WTC11 (cell line): ENCODE measurements around the gene PARD3B. TPM values are rescaled to one million over a fixed set of nuclear protein-coding genes. Genes with fewer than 3 reads are reported as not detected.

ENCODE experiments used
- ATAC-seq: fragments of 200-7000 bp; cut with Tn5 transposase; 2 replicates; pipeline ENCODE4 v1.10.0; 2021; ENCODE audit warnings: mild to moderate bottlenecking, moderate library complexity
- CTCF ChIA-PET: fragments of 300-600 bp; sonication (Branson Sonifier 250); formaldehyde crosslinking; loops from one replicate; lab custom pipeline; 2021; ENCODE audit warnings: antibody characterized with exemption; lab: Charles Lee
- POLR2A ChIA-PET: fragments of 350-600 bp; sonication (Branson Sonifier 250); formaldehyde crosslinking; loops from one replicate; lab custom pipeline; 2021; ENCODE audit warnings: antibody characterized with exemption; lab: Charles Lee
- DNase-seq: peaks from one replicate; pipeline ENCODE4 v3.0.0; 2021; ENCODE audit warnings: low spot score
- H3K27ac Mint-ChIP-seq: 2 replicates; pipeline ENCODE4 v1.8.0; 2021; ENCODE audit warnings: mixed read lengths
- H3K27me3 Mint-ChIP-seq: 2 replicates; pipeline ENCODE4 v1.8.0; 2021; ENCODE audit warnings: low read depth, mild to moderate bottlenecking, moderate library complexity, mixed read lengths
- H3K36me3 Mint-ChIP-seq: 2 replicates; pipeline ENCODE4 v1.8.0; 2021; ENCODE audit warnings: mixed read lengths
- H3K4me1 Mint-ChIP-seq: 2 replicates; pipeline ENCODE4 v1.8.0; 2022; ENCODE audit warnings: mixed read lengths
- H3K4me3 Mint-ChIP-seq: 2 replicates; pipeline ENCODE4 v1.8.0; 2021; ENCODE audit warnings: mild to moderate bottlenecking, moderate library complexity, mixed read lengths
- H3K9me3 Mint-ChIP-seq: 2 replicates; pipeline ENCODE4 v1.8.0; 2021; ENCODE audit warnings: mixed read lengths
- EMX1 ChIP-seq: fragments of 250-450 bp; sonication (Bioruptor Pico); IDR thresholded peaks from 2 replicates; pipeline ENCODE4 v1.8.0; 2021; ENCODE audit warnings: mild to moderate bottlenecking
- OVOL2 ChIP-seq: fragments of 250-450 bp; sonication (Bioruptor Pico); IDR thresholded peaks from 2 replicates; pipeline ENCODE4 v1.9.0; 2021; ENCODE audit warnings: mild to moderate bottlenecking, borderline replicate concordance
- SMAD3 ChIP-seq: sonication (generic); formaldehyde crosslinking; IDR thresholded peaks from 2 replicates; pipeline ENCODE4 v1.8.0; 2022; ENCODE audit warnings: missing genetic modification reagents, mild to moderate bottlenecking, borderline replicate concordance
- SMAD4 ChIP-seq: sonication (generic); formaldehyde crosslinking; IDR thresholded peaks from 2 replicates; pipeline ENCODE4 v1.8.0; 2022; ENCODE audit warnings: mild to moderate bottlenecking, missing genetic modification reagents
- TCF7 ChIP-seq: sonication (generic); formaldehyde crosslinking; IDR thresholded peaks from 2 replicates; pipeline ENCODE4 v1.8.0; 2022; ENCODE audit warnings: mild to moderate bottlenecking, low read depth, missing genetic modification reagents, moderate library complexity
- TEAD1 ChIP-seq: sonication (generic); formaldehyde crosslinking; IDR thresholded peaks from 2 replicates; pipeline ENCODE4 v1.8.0; 2022; ENCODE audit warnings: mild to moderate bottlenecking, missing genetic modification reagents
- ZNF263 ChIP-seq: sonication (generic); formaldehyde crosslinking; IDR thresholded peaks from 2 replicates; pipeline ENCODE4 v1.8.1; 2022; ENCODE audit warnings: low read depth, mild to moderate bottlenecking, moderate library complexity, missing genetic modification reagents
- ZNF317 ChIP-seq: sonication (generic); formaldehyde crosslinking; IDR thresholded peaks from 2 replicates; pipeline ENCODE4 v1.8.1; 2023; ENCODE audit warnings: low read depth, mild to moderate bottlenecking, moderate library complexity, missing genetic modification reagents, borderline replicate concordance
- ZNF396 ChIP-seq: fragments of 250-450 bp; sonication (Bioruptor Pico); IDR thresholded peaks from 2 replicates; pipeline ENCODE4 v1.8.0; 2021; ENCODE audit warnings: mild to moderate bottlenecking, moderate library complexity, borderline replicate concordance
- total RNA-seq: library from RNA; stranded (reverse); gene quantifications from 3 replicates; pipeline ENCODE4 v1.2.3, GENCODE V29; 2021
- TF ChIP-seq, protein P1 (sequence below): fragments of 250-450 bp; sonication (Bioruptor Pico); IDR thresholded peaks from 2 replicates; pipeline ENCODE4 v1.9.0; 2021; ENCODE audit warnings: mild to moderate bottlenecking
- TF ChIP-seq, protein P2 (sequence below): fragments of 250-450 bp; sonication (Bioruptor Pico); IDR thresholded peaks from 2 replicates; pipeline ENCODE4 v1.9.0; 2021; ENCODE audit warnings: mild to moderate bottlenecking, borderline replicate concordance
- TF ChIP-seq, protein P3 (sequence below): sonication (generic); formaldehyde crosslinking; IDR thresholded peaks from 2 replicates; pipeline ENCODE4 v1.8.1; 2022; ENCODE audit warnings: low read depth, missing genetic modification reagents, borderline replicate concordance
- TF ChIP-seq, protein P4 (sequence below): fragments of 250-450 bp; sonication (Bioruptor Pico); conservative IDR thresholded peaks from 2 replicates; pipeline ENCODE4 v1.9.0; 2021; ENCODE audit warnings: mild to moderate bottlenecking
- TF ChIP-seq, protein P5 (sequence below): sonication (generic); formaldehyde crosslinking; IDR thresholded peaks from 2 replicates; pipeline ENCODE4 v1.8.1; 2022; ENCODE audit warnings: mild to moderate bottlenecking, missing genetic modification reagents, moderate library complexity, borderline replicate concordance

The PARD3B gene
- total RNA-seq, 1 experiment from 2014 or later: 5.6 TPM

DNA sequence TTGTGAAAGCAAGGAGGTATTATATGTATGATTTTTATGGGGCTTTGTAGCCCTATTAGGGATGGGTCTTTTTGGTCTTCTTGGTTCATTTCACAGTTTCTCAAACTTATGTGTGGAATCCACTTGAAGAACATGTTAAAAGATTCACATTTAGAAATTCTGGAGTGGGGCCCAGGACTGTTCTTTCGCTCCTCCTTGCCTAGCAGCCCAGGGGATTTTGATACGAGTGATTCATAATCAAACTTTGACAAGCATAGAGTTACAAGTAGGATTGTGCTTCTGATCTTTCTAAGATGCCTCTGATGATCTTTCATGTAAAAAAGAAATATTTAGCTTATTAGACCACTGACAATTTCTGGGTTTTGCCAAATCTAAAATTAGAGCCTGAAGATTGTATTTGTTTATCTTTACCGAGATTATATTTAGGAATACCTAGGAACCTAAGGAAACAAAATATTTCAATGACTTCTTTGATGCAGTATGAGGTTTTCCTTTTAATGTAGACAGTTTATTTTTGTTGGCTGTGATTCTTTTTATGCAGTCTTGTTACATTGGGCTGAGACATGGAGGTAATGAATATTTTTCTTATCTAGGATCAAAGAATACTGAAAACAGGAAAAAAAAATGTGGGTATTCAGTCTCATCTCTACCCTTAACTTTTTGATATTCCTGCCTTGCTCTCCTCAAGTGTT, 324.0 kb downstream of the PARD3B start (continued):
- TF ChIP-seq, protein P1, sequence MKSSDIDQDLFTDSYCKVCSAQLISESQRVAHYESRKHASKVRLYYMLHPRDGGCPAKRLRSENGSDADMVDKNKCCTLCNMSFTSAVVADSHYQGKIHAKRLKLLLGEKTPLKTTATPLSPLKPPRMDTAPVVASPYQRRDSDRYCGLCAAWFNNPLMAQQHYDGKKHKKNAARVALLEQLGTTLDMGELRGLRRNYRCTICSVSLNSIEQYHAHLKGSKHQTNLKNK: no peak
- TF ChIP-seq ZNF317 (CRISPR knock-in tag): no peak
- no peak for TF ChIP-seq SMAD4 (CRISPR knock-in tag)
- no peak for TF ChIP-seq EMX1
- TF ChIP-seq TCF7 (CRISPR knock-in tag): no peak
- TF ChIP-seq, protein P2, sequence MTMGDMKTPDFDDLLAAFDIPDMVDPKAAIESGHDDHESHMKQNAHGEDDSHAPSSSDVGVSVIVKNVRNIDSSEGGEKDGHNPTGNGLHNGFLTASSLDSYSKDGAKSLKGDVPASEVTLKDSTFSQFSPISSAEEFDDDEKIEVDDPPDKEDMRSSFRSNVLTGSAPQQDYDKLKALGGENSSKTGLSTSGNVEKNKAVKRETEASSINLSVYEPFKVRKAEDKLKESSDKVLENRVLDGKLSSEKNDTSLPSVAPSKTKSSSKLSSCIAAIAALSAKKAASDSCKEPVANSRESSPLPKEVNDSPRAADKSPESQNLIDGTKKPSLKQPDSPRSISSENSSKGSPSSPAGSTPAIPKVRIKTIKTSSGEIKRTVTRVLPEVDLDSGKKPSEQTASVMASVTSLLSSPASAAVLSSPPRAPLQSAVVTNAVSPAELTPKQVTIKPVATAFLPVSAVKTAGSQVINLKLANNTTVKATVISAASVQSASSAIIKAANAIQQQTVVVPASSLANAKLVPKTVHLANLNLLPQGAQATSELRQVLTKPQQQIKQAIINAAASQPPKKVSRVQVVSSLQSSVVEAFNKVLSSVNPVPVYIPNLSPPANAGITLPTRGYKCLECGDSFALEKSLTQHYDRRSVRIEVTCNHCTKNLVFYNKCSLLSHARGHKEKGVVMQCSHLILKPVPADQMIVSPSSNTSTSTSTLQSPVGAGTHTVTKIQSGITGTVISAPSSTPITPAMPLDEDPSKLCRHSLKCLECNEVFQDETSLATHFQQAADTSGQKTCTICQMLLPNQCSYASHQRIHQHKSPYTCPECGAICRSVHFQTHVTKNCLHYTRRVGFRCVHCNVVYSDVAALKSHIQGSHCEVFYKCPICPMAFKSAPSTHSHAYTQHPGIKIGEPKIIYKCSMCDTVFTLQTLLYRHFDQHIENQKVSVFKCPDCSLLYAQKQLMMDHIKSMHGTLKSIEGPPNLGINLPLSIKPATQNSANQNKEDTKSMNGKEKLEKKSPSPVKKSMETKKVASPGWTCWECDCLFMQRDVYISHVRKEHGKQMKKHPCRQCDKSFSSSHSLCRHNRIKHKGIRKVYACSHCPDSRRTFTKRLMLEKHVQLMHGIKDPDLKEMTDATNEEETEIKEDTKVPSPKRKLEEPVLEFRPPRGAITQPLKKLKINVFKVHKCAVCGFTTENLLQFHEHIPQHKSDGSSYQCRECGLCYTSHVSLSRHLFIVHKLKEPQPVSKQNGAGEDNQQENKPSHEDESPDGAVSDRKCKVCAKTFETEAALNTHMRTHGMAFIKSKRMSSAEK (CRISPR knock-in tag): no peak

DNA sequence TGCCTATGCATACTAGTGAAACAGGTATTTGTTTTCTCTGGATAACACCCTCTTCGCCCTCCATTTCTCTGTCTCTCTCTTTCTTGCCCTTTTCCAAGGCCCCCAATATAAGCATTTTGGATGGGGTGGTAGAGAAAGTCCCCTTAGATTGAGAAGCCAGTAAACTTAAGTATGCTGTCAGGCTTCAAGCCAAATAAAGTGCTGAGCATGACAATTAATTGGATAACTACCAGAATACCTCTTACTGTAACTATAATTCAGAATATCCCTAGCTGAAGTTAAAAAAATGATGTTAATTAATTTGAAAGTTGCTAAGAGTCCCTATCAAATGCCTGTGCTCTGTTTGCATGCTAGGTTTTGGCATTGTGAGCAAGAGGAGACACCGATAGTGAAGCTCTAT, 324.8 kb downstream of the PARD3B start:
- ATAC-seq: no peak
- Mint-ChIP-seq H3K4me1 (peaks cover 13% of the 10 kb centered on the region), H3K9me3 (peaks cover 14% of the 10 kb centered on the region), H3K27ac (no peak overlapping the region), H3K36me3 (peaks cover 4% of the 10 kb centered on the region)
- POLR2A ChIA-PET: no interaction called here
- TF ChIP-seq, protein P3, sequence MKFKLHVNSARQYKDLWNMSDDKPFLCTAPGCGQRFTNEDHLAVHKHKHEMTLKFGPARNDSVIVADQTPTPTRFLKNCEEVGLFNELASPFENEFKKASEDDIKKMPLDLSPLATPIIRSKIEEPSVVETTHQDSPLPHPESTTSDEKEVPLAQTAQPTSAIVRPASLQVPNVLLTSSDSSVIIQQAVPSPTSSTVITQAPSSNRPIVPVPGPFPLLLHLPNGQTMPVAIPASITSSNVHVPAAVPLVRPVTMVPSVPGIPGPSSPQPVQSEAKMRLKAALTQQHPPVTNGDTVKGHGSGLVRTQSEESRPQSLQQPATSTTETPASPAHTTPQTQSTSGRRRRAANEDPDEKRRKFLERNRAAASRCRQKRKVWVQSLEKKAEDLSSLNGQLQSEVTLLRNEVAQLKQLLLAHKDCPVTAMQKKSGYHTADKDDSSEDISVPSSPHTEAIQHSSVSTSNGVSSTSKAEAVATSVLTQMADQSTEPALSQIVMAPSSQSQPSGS (CRISPR knock-in tag): no peak
- TF ChIP-seq ZNF396 (CRISPR knock-in tag): no peak
- TF ChIP-seq, protein P4, sequence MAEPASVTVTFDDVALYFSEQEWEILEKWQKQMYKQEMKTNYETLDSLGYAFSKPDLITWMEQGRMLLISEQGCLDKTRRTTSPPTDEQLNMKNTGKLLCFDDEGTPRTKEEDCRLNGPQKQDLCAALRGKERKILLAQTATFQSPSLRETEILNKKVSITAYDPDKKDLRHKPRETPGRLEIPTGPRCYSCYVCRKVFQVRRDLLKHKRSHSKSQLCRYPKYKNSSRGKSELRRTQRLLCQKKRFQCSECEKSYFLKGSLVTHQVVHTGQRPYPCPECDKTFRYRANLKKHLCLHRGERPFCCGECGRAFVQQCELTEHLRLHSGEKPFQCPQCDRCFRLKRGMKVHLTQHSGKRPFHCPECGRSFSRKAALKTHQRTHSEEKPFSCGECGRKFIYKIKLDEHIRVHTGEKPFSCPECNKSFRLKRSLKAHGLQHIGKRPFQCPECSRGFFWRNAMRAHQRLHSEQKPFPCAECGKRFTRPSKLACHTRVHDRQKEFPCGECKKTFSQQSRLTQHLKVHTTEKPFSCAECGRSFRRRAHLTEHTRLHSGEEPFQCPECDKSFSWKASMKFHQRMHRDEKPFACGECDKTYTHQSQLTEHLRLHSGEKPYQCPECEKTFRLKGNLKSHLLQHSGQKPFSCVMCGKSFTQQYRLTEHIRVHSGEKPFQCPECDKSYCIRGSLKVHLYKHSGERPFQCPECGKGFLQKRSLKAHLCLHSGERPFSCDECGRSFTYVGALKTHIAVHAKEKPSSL (CRISPR knock-in tag): no peak
- no peak for TF ChIP-seq SMAD3
- no peak for TF ChIP-seq TEAD1 (CRISPR knock-in tag)
- TF ChIP-seq ZNF263: no peak
- TF ChIP-seq, all 79 proteins: peak for 0
- CTCF ChIA-PET: no interaction called here
- Mint-ChIP-seq H3K4me3 (no peak overlapping the region), H3K27me3 (no peaks in the 10 kb centered on the region)
- no peak for DNase-seq

DNA sequence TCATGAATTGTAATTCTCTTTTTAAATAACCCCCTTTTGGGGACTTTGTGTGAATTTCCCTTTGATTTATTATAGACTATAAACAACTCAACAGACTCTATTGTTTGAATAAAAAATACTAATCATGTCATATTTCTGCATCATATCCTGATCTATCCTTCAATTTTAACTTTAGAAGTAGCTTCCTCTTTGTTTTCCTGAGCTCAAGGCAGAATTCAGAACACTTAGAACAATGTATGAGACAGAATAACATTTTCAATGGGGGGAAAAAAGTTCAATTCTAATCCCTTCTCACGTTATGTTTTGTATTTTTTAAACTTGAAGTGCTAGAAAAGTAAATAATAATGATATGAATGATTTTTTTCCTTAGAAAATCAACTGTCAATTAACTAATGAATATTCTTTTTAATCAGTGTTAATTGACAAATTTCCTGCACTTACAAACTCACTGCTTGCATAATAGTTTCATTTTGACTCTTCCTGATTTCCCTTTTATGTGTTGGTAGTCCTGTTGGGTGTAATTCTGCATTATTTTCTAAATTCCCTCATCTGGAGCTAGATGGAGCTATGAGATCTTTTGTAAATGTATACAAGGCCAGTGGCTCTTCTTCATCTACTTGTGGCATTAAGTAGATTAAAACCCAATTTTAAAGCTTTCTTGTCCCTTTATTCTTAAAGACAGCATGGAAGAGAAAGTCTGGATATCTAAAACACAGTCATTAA, 326.1 kb downstream of the PARD3B start:
- DNase-seq (no peak), ATAC-seq (peak; percentile 48; the same call in 1 of the 2 replicates)
- CTCF ChIA-PET: interaction anchor here (0.6 to 1.3 kb wide), 7 partner anchors 10 to 804 kb away, joined by 3 to 7 read pairs (median 3); no protein-coding TSS in a partner anchor
- Mint-ChIP-seq H3K27ac (no peak overlapping the region), H3K27me3 (no peaks in the 10 kb centered on the region), H3K36me3 (no peaks in the 10 kb centered on the region)
- TF ChIP-seq OVOL2 (CRISPR knock-in tag): no peak
- TF ChIP-seq, protein P5, sequence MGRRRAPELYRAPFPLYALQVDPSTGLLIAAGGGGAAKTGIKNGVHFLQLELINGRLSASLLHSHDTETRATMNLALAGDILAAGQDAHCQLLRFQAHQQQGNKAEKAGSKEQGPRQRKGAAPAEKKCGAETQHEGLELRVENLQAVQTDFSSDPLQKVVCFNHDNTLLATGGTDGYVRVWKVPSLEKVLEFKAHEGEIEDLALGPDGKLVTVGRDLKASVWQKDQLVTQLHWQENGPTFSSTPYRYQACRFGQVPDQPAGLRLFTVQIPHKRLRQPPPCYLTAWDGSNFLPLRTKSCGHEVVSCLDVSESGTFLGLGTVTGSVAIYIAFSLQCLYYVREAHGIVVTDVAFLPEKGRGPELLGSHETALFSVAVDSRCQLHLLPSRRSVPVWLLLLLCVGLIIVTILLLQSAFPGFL: no peak
- no peak for TF ChIP-seq EMX1
- TF ChIP-seq, all 79 proteins: peak for 0
- peaks cover 13% of the 10 kb centered on the region for H3K4me1 Mint-ChIP-seq
- POLR2A ChIA-PET: no interaction called here
- H3K9me3 Mint-ChIP-seq: peaks cover 5% of the 10 kb centered on the region; the same call in 1 of the 2 replicates
- no peak overlapping the region for H3K4me3 Mint-ChIP-seq
